Measurements from ENCODE around the gene SLC34A1.
"Not testable (repeated sequence)": the region's sequence is repeated elsewhere in the genome, so short reads cannot be mapped to it uniquely, and the experiment has no call there.

The SLC34A1 gene

GRCh38 chr5:177368869-177369644, 15.2 kb upstream of the SLC34A1 start:
- DNase-seq: peak in 4 of 6 experiments; percentile 11 to 45 (median 28)

GRCh38 chr5:177369645-177370440, 14.4 kb upstream of the SLC34A1 start:
- no peak for DNase-seq

DNA sequence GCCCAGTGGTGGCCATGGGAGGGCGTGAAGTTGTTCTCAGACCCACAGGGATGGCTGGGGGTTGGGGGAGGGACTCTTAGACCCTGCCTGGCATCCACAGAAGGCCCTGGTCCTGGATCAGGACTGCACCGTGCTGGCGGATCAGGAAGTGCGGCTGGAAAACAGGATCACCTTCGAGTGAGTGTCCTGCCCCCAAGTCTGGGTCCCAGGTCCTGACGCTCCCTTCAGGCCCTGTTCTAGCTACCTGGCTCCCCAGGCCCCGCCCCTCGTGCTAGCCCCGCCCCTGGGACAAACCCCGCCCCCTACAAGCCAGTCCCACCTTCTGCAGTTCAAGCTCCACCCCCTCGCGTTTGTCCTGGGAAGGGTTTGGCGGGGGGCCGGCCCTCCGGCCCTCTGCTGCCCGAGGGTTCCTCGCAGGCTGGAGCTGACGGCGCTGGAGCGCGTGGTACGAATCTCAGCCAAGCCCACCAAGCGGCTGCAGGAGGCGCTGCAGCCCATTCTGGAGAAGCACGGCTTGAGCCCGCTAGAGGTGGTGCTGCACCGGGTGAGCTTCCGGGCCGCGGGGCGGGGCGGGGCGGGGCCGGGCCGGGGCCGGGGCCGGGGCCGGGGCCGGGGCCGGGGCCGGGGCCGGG, 13.6 kb upstream of the SLC34A1 start:
- DNase-seq: peak in 3 of 6 experiments; percentile 55 to 84 (median 63)

DNA sequence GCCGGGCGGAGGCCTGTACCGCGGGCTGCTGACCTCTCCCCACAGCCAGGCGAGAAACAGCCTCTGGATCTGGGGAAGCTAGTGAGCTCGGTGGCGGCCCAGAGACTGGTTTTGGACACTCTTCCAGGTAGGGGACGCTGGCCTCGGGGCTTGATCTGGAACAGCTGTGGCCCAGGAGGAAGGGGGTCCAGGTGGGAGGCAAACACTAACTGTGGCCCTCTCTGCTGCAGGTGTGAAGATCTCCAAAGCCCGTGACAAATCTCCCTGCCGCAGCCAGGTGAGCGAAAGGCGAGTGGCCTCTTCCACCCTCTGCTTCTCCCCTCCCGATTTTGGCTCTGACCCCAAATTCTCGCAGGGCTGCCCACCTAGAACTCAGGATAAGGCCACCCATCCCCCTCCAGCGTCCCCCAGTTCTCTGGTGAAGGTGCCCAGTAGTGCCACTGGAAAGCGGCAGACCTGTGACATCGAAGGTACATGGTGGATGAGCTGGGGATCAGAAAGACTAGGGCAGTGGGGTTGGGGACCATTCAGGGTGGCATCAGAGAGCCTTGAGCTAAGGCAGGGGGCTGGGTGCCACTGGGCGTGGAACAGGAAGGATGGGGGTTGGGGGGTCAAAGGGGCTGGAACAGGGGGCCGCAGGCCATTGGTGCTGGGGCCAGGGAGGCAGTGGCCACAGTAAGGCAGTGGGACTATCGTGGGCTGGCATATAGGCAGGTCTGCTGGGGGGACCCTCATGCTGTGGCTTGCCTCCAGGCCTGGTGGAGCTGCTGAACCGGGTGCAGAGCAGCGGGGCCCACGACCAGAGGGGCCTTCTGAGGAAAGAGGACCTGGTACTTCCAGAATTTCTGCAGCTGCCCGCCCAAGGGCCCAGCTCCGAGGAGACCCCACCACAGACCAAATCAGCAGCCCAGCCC, 12.9 kb upstream of the SLC34A1 start:
- DNase-seq: no peak

DNA sequence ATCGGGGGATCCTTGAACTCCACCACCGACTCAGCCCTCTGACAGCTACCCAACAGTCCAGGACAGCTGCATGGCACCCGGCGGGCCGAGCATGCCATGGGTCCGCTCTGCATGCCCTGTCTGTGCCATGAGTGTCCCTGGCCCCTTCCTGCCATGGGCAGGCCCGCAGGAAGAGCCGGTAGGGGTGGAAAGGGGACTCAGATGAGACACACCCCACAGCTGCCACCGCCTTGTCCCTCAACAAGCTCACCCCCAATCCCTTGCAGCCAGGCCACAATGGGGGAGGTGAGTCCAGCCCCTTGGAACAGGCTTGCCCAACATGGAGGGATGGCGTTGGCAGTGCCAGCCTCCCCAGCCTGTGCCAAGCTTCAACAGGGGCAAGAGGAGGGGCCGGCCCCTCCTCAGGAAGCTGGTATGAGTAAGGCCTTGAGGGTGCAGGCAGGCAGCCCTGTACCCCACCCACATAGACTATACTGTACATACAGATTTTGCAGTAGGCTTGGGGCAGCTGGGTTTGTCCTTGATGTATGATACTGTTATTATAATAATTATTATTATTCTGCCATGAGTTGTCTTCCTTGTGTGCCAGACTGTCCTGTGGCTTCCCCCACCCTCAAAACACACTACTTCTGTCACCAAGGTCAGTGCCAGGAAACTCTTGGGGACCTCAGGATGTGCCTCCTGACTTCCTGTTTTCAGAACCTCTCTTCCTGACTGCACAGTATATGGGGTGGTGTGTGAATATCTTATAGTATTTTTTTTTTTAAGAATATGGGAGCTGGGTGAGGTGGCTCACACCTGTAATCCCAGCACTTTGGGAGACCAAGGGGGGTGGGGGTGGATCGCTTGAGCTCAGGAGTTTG, 12.0 kb upstream of the SLC34A1 start:
- peak in 1 of 6 experiments; percentile 29 for DNase-seq

GRCh38 chr5:177372910-177373309, 11.3 kb upstream of the SLC34A1 start:
- DNase-seq: no peak

GRCh38 chr5:177373806-177374205, 10.4 kb upstream of the SLC34A1 start:
- no peak for DNase-seq

- DNase-seq: no peak
These were observed 10.0 kb upstream of the SLC34A1 start for GRCh38 chr5:177374211-177374610.

- not testable (repeated sequence) for DNase-seq
These were observed 8.7 kb upstream of the SLC34A1 start for GRCh38 chr5:177375516-177375915.

- DNase-seq: no peak
These were observed 8.1 kb upstream of the SLC34A1 start for GRCh38 chr5:177376107-177376506.

DNA sequence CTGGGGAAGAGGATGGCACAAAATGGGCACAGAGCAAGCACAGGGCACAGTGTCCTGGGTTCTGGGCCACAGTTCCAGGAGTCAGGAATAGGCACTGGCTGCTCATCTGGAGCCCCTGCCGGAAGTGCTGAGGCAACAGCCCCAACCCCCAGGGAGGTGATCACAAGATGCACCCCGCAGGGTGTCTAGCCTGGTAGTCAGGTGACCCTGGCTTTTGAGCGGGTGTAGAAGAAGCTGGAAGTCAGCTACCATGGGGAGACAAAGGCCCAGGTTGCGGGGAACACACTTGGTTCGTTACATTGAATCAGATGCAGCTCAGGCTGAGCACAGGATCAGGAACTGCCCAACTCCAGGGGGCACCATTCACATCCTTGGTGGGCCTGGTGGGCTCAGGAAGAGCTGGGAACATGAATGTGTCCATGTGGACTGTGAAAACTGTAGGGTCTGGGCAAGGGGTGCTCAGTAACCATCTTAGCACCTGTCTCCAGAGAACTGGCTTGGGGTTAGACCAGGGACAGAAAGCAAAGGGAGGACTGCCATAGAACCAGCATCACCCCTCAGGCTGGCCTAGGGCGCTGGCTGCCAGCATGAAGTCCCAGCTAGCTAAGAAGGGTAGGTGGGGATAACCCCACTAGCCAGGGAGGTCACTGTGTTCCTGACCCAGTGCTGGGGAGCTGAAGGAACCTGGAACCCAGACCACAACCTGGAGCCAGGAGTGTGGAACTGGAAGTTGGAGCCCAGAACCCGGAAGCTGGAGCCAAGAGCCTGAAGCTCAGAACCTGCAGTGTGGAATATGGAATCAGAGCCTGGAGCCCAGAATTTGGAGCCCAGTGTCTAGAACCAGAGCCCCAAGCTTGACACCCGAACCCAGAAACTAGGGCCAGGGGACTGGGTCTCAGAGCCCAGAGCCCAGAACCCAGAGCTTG, 6.1 kb upstream of the SLC34A1 start:
- no peak for DNase-seq

- DNase-seq: no peak
These were observed 5.0 kb upstream of the SLC34A1 start for GRCh38 chr5:177378884-177379883.

- DNase-seq: no peak
These were observed 3.5 kb upstream of the SLC34A1 start for GRCh38 chr5:177380805-177381126.

- DNase-seq: peak; percentile 18 to 66 (median 33)
These were observed 1.7 kb upstream of the SLC34A1 start for GRCh38 chr5:177382423-177383029.

GRCh38 chr5:177383181-177383580, 1.1 kb upstream of the SLC34A1 start:
- DNase-seq: no peak

DNA sequence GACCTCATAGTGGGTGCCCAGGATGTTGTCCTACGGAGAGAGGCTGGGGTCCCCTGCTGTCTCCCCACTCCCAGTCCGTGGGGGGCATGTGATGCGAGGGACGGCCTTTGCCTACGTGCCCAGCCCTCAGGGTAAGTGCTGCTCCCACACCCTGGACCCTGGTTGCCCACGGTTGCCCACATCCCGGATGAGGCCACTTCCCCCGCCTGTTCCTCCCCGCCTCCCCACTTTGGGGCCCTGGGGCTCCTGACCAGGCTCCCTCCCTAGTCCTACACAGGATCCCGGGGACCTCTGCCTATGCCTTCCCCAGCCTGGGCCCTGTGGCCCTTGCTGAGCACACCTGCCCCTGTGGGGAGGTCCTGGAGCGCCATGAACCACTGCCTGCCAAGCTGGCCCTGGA, 1.5 kb downstream of the SLC34A1 start:
- no peak for DNase-seq

GRCh38 chr5:177386542-177386941, 2.3 kb downstream of the SLC34A1 start:
- DNase-seq: no peak

DNA sequence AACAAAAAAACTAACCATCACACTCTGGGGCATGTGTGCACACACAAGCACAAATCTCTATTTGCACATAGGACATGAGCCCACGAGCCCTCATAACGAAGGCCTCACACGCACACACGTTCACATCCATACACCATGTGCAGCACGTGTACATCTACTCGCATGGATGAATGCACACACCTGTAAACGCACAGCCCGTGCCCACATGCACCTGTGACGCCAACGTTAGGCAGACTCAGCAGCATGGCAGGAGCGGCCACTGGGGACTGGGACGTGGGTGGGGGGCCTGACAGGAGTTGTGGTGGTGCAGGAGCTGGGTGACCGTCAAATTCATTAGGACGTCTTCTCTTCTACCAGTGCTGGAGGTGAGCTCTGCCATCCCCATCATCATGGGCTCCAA, 3.2 kb downstream of the SLC34A1 start:
- no peak for DNase-seq
